Muscle layer of colon (tissue), 2 donors: ENCODE results near the gene APBA2.

Experiments
- H3K27ac ChIP-seq: one replicate; pipeline ENCODE4 v1.7.0; 2013; ENCODE audit warnings: low read depth, mild to moderate bottlenecking, low read length, moderate library complexity
- H3K27me3 ChIP-seq, 2 donors: one replicate each; pipeline ENCODE4 v1.7.0; 2013; ENCODE audit warnings: low read length in 2 of 2, mild to moderate bottlenecking in 2 of 2; ENCODE audit not compliant: insufficient read depth in 2 of 2, control insufficient read depth in 1 of 2
- H3K36me3 ChIP-seq: one replicate; pipeline ENCODE4 v1.7.0; 2013; ENCODE audit warnings: mild to moderate bottlenecking, low read length; ENCODE audit not compliant: insufficient read depth
- H3K4me1 ChIP-seq: one replicate; pipeline ENCODE4 v1.7.0; 2013; ENCODE audit warnings: mild to moderate bottlenecking, low read length; ENCODE audit not compliant: insufficient read depth
- H3K4me3 ChIP-seq, 2 donors: one replicate each; pipeline ENCODE4 v1.7.0; 2013; ENCODE audit warnings: low read length in 2 of 2, low read depth in 1 of 2, mild to moderate bottlenecking in 1 of 2, moderate library complexity in 1 of 2
- H3K9ac ChIP-seq: one replicate; pipeline ENCODE4 v1.7.0; 2013; ENCODE audit warnings: low read length
- H3K9me3 ChIP-seq: one replicate; pipeline ENCODE4 v1.7.0; 2013; ENCODE audit warnings: mild to moderate bottlenecking, low read length
- donor health status: abdominal sarcoma.
- donor health status: Adenocarcinoma of cecum.

The APBA2 gene

DNA sequence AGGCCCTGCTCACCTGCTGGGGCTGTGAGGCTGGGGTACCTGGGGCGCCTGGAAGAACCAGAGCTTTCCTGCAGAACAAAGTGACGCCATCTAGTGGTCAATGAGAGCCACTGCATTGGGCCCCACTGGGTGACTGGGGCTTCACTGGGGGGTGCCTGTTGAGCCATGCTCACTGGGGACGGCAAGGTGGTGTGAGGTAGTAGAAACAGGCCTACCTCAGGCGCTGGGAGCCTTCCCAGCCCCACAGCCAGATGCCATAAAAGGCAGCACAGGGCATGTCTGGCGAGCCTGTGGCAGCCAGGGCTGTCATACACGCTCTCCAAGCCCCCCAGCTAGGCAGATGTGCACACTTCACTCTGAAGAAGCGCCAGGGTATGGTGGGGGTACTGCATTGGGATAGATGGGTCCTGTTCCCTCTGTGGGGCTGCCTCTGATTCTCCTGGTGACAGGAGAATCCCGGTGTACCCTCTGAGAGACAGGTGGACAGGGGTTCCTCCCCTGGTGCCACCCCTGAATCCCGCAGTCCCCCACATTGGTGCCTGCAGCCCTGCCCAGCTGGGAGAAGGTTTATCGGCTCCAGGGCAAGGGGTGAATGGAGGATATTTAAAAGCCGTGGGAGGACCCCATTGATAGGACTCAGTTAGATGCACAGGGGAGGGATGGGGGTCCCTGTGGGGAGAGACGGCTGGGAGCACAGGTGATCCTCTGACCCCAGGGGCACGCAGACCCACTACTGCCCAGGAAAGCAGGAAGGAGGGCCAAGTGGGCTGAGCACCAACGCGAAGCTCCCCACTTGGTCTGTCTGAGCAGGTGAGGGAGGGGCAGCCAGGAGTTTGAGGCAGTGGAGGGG, 205.1 kb downstream of the APBA2 start:
- no peak overlapping the region for H3K9ac ChIP-seq
- no peaks in the 10 kb centered on the region for H3K9me3 ChIP-seq
- H3K36me3 ChIP-seq, result no peaks in the 10 kb centered on the region
- no peak overlapping the region for H3K27ac ChIP-seq
- no peaks in the 10 kb centered on the region for H3K4me1 ChIP-seq
- H3K4me3 ChIP-seq, result no peak overlapping the region
- H3K27me3 ChIP-seq, result peaks cover 0 to 5% of the 10 kb centered on the region in 2 donors

DNA sequence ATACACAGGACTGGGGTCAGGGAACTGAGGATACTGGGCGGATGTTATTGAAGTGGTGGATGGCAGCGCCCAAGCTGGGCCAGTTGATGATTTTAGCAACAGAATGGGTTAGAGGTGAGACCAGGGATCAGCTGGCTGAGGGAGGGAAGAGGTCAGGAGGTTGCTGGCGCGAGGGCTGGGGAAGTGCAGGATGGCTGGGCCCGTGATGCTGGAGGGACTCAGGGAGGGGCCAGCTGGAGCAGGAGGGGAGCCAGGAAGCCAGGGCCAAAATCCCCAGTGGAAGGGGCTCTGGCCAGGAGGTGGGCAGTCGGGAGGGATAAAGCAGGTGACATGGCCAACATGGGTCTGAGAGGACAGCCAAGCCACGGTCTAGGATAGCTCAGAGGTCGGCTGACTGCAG, 205.9 kb downstream of the APBA2 start:
- no peaks in the 10 kb centered on the region for H3K9me3 ChIP-seq
- no peak overlapping the region for H3K4me3 ChIP-seq
- no peak overlapping the region for H3K9ac ChIP-seq
- H3K27ac ChIP-seq, result no peak overlapping the region
- H3K4me1 ChIP-seq, result no peaks in the 10 kb centered on the region
- H3K36me3 ChIP-seq, result no peaks in the 10 kb centered on the region
- H3K27me3 ChIP-seq, result peaks cover 0 to 5% of the 10 kb centered on the region in 2 donors

DNA sequence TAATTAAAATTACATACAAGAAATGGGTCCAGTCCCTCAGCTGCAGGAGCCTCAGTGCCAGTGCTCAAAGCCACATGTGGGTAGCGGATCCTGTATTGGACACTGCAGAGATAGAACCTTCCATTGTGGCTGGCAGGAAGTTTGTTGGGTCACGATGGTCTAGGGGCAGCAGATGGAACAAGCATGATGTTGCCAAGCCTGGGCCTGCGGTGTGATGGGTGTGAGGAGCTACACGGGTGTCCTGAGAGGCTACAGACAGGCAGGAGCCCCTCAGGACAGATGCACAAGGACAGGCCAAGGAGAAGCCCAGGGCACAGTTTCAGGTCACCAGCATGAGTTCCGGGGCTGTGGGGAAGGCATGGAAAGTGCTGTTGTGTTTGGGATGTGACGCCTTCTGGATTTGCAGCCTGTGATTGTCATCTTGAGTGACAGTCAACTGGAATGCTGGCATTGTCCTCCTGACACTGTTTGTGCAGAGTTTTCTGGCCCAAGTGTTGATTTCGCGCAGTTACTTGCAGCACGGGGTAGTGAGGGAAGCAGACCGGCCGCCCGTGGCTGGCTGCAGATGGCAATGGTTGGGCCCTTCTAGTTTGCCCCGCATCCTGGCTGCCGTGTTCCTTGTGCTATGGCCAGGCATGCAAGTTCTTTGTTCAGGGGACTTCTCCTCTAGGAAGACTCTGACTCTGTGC, 206.7 kb downstream of the APBA2 start:
- no peak overlapping the region for H3K9ac ChIP-seq
- H3K4me1 ChIP-seq, result no peaks in the 10 kb centered on the region

DNA sequence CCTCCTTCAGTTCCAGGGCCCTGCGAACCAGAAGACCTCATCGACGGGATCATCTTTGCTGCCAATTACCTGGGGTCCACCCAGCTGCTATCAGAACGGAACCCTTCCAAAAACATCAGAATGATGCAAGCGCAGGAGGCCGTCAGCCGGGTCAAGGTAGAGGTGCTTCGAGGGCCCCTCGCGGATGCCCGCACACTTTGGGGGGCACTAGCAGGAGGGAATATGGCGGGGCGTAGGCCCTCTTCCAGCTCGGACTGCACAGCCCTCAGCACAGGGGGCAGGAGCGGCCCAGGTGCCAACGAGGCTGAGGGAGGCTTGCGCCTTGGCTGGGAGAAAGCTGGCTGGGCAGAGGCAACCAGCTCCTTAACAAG, 207.3 kb downstream of the APBA2 start:
- H3K36me3 ChIP-seq, result no peaks in the 10 kb centered on the region
- H3K9ac ChIP-seq, result no peak overlapping the region
- peaks cover 0 to 5% of the 10 kb centered on the region in 2 donors for H3K27me3 ChIP-seq
- H3K9me3 ChIP-seq, result no peaks in the 10 kb centered on the region
- no peaks in the 10 kb centered on the region for H3K4me1 ChIP-seq
- H3K27ac ChIP-seq, result no peak overlapping the region
- H3K4me3 ChIP-seq, result no peak overlapping the region

More for the DNA sequence above, 206.7 kb downstream of the APBA2 start:
- Histone ChIP-seq H3K4me3 (no peak overlapping the region), H3K27ac (no peak overlapping the region), H3K27me3 (peaks cover 0 to 5% of the 10 kb centered on the region in 2 donors), H3K36me3 (no peaks in the 10 kb centered on the region), H3K9me3 (no peaks in the 10 kb centered on the region)

DNA sequence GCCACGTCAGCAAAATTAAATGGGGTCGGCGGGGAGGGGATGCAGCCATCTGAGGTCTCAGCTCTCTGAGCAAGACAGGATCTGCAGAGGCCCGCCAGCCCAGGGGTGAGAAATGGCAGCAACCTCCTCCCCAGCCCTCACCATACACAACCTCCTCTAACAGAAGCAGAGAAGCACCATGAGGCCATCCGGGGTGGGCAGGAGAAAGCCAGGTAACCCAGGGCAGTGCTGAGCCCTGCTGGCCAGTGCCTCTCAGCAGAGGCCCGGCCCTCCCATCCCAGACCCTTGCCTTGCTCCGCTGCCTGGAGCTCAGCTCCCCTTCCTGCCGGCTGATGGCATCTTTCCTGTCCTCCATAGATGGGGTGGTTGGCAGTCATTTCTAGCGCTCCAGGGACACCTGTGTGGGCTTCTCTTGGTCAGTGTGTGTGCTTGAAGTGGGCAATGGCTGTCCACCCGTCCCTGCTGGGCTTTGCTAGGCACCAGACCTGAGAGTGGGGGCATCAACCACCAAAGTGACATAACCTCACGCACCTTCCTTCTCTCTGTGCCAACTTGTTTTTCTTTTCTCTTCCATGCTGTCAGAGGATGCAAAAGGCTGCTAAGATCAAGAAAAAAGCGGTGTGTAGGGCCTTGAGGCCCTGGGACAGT, 208.0 kb downstream of the APBA2 start:
- Histone ChIP-seq H3K27me3 (peaks cover 0 to 5% of the 10 kb centered on the region in 2 donors), H3K36me3 (no peaks in the 10 kb centered on the region), H3K4me1 (no peaks in the 10 kb centered on the region), H3K4me3 (no peak overlapping the region), H3K9ac (no peak overlapping the region), H3K9me3 (no peaks in the 10 kb centered on the region), H3K27ac (no peak overlapping the region)

DNA sequence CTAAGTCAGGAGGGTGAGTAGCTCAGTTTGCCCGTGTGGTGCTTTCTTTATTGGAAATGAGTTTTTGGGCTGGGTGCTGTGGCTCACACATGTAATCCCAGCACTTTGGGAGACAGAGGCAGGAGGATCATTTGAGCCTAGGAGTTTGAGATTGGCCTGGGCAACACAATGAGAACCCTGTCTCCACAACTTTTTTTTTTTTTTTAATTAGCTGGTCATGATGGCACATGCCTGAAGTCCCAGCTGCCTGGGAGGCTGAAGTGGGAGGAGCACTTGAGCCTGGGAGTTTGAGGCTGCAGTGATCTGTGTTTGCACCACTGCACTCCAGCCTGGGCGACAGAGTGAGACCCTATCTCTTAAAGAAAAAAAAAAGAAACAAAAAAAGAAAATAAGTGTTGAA, 208.9 kb downstream of the APBA2 start:
- Histone ChIP-seq H3K9me3 (no peaks in the 10 kb centered on the region), H3K27ac (no peak overlapping the region), H3K4me3 (no peak overlapping the region), H3K36me3 (no peaks in the 10 kb centered on the region), H3K27me3 (no peaks in the 10 kb centered on the region), H3K4me1 (no peaks in the 10 kb centered on the region), H3K9ac (no peak overlapping the region)

DNA sequence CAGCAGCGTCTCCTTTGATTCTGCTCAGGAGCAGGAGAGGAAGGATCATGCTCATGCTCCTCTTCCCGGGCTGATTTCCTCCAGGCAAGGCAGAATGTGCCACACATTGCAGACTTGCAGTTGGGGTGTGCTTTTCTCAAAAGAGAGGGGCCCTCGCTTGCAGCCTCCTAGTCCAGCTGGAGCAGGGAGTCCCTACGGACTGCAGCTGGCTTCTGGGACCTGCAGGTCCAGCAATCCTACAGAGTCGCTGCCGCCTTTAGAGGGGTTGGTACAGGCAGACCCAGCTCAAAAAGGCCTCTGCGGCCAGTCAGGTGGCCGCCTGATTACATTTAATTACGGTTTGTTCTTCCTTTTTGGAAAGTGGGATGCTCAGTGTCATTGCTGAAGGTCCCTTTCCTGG, 210.0 kb downstream of the APBA2 start:
- Histone ChIP-seq H3K9me3 (no peaks in the 10 kb centered on the region), H3K4me1 (no peaks in the 10 kb centered on the region), H3K36me3 (no peaks in the 10 kb centered on the region), H3K4me3 (no peak overlapping the region), H3K27ac (no peak overlapping the region), H3K9ac (no peak overlapping the region), H3K27me3 (no peaks in the 10 kb centered on the region)

DNA sequence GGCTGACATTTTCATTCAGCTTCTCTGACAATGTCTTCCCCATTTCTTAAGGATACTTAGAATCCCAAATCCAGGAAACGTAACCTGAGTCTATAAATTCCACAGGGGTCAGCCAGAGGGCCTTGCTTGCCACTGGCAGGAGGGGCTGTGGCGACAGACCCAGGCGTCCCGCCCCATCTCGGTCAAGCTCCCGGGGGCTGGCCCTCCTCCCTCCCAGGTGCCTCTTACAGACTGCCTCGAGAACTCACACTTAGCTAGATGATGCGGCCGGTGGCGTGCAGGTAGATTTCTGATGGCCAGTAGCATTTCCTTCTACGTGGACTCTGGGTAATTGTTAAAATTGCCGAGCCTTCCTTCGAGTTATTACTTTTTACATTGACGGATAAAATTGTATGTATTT, 211.4 kb downstream of the APBA2 start:
- no peaks in the 10 kb centered on the region for H3K27me3 ChIP-seq
- no peaks in the 10 kb centered on the region for H3K9me3 ChIP-seq
- H3K9ac ChIP-seq, result no peak overlapping the region
- H3K36me3 ChIP-seq, result no peaks in the 10 kb centered on the region
- H3K27ac ChIP-seq, result no peak overlapping the region
- no peaks in the 10 kb centered on the region for H3K4me1 ChIP-seq
- H3K4me3 ChIP-seq, result no peak overlapping the region

DNA sequence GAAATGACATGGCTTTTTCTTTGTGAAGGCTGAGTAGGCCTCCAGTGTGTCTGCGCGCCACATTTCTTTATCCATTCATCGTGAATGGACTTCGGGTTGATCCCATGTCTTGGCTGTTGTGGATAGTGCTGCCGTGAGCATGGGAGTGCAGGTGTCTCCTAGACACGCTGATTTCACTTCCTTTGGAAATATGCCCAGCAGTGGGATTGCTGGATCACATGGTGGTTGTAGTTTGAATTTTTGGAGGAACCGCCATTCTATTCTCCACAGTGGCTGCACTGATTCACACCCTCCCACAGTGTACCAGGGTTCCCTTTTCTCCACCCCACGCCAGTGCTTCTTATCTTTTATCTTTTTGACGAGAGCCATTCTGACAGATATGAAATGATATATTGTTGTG, 212.2 kb downstream of the APBA2 start:
- Histone ChIP-seq H3K27ac (no peak overlapping the region), H3K36me3 (no peaks in the 10 kb centered on the region), H3K9ac (no peak overlapping the region), H3K4me3 (no peak overlapping the region), H3K9me3 (no peaks in the 10 kb centered on the region), H3K27me3 (no peaks in the 10 kb centered on the region), H3K4me1 (no peaks in the 10 kb centered on the region)

DNA sequence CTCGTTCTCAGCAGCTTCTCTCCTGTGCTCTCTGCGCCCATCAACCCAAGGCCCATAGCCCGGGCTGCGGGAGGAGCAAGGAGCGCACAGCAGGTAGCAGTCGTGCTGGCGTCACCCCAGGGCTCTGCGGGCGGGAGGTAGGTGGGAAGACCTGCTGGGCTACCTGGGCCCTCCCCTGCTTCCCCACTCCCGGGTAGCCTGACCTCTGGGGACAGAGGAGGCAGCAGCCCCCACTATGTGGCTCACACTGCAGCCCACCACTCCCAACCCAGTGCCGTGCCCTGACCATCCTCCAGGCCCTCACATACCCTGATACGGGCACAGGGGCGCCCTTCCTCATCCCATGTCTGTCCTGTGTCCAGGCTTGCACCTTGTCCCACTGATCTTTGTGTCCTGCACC, 212.9 kb downstream of the APBA2 start:
- H3K27ac ChIP-seq, result no peak overlapping the region
- no peaks in the 10 kb centered on the region for H3K27me3 ChIP-seq
- H3K9ac ChIP-seq, result no peak overlapping the region
- no peak overlapping the region for H3K4me3 ChIP-seq
- H3K9me3 ChIP-seq, result no peaks in the 10 kb centered on the region
- no peaks in the 10 kb centered on the region for H3K4me1 ChIP-seq
- no peaks in the 10 kb centered on the region for H3K36me3 ChIP-seq

DNA sequence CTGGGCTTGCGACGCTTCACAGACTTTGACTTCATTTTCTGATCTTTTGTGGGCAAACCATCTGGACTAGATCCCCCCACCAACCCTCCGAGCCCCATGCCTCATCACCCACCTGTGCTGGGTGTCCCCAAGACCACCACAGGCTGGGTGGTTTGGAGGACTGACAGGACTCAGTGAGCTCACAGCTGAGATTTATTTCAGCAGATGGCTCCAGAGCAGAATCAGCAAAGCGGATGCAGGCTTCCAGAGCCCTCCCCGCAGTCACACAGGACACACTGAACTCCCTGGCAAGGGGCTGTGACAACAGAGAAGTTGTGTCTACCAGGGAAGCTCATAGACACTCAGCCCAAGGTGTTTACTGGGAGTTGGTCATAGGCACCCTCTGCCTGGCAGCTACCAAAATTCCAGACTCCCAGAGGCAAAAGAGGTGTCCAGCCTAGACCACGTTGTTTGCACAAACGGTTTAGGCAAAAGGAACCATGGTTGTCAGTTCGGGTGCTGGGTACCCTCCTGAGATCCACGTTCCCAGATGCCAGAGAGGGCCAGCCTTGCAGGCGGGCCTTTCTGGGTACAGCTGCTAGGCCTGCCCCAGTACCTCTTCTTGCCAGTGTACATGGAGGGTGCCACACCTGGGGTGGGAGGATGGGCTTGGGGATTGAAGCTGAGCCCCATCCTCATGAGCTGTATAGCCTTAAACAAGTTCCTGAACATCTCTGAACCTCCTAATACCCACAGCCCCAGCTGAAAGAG, 213.5 kb downstream of the APBA2 start:
- Histone ChIP-seq H3K36me3 (no peaks in the 10 kb centered on the region), H3K27me3 (no peaks in the 10 kb centered on the region), H3K9ac (no peak overlapping the region), H3K4me1 (no peaks in the 10 kb centered on the region), H3K9me3 (no peaks in the 10 kb centered on the region), H3K27ac (no peak overlapping the region), H3K4me3 (no peak overlapping the region)
